Choroid plexus epithelial cell (primary cell): ENCODE data around the gene CCDC124.

Experiments used
- DNase-seq: peaks from one replicate; pipeline ENCODE4 v3.0.0-alpha.2; 2010; ENCODE audit warnings: low read depth
- H3K4me3 ChIP-seq: 2 replicates; pipeline ENCODE4 v1.5.1; 2011; ENCODE audit warnings: low read depth, mild to moderate bottlenecking, control low read depth, low read length, moderate library complexity
- CTCF ChIP-seq: conservative IDR thresholded peaks from 2 replicates; pipeline ENCODE4 v1.5.1; 2011; ENCODE audit warnings: low read depth, mild to moderate bottlenecking, control low read depth, inconsistent platforms, low read length, moderate library complexity

The CCDC124 gene

DNA sequence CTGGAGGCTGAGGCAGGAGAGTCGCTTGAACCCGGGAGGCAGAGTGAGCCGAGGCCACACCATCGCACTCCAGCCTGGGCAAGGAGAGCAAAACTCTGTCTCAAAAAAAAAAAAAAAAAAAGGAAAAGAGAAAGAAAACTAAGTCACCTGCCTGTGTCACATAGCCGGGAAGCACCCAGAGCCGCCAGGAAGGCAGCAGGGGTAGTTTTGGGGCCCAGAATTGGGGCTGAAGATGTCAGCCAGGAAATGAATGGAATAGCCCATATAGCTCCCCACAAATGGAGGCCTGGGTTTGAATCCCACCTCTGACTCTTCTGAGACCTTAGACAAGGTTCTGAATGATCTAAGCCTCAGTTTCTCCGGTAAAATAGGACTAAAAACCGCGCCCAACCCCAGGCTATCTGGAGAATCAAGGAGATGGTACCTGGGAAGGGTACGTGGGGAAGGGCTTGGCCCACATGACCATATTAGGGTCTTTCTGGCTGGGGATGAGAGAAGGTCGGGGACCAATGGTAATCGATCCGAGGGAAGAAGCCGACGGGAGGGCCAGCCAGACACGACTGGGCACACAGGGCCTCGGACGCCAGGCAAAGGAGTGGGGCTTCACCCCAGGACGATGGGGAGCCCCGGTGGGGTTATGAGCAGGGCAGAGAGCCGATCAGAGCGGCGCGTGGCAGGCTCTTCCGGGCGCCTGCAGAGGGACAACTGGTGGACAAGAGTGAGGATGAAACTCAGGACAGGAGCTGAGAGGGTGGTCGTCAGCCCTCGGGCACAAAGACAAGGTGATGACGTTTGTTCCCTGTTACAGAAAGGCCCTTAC lies 14.4 kb downstream of the CCDC124 start:
- DNase-seq = no peak
- TF ChIP-seq CTCF = peak; percentile 13
- H3K4me3 ChIP-seq = peak overlapping the region; percentile 59

- TF ChIP-seq CTCF = no peak
- peak; percentile 93 for DNase-seq
- peak overlapping the region; percentile 60 for H3K4me3 ChIP-seq
These were observed 15.1 kb downstream of the CCDC124 start for GRCh38 chr19:17947815-17948513.

DNA sequence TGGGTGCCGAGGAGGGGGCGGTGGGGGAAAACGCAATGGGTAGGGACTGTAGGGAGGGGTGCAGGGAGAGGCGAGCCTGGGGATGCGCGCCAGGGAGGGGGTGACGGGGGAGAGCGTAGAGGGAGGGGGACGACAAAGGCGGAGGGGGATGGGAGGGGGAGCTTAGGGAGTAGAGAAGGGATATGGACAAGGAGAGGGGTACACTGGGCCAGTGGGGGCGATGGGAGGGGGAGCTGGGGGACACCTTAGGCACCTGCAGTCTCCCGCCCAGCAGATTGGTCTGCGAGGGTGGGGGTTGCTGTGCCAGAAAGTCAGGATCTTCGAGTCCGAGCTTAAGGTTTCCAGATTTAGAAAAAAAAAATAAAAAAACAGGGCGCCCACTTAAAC lies 15.7 kb downstream of the CCDC124 start:
- no peak for TF ChIP-seq CTCF
- peak overlapping the region; percentile 60 for H3K4me3 ChIP-seq

GRCh38 chr19:17948931-17949930 lies 16.4 kb downstream of the CCDC124 start:
- DNase-seq = no peak
- no peak for TF ChIP-seq CTCF
- H3K4me3 ChIP-seq = no peak overlapping the region

More for the DNA sequence above, 15.7 kb downstream of the CCDC124 start:
- DNase-seq = no peak

GRCh38 chr19:17949956-17950309 lies 17.1 kb downstream of the CCDC124 start:
- DNase-seq = no peak

More at GRCh38 chr19:17949956-17950309, 17.1 kb downstream of the CCDC124 start:
- no peak overlapping the region for H3K4me3 ChIP-seq
- TF ChIP-seq CTCF = no peak
